MM.1S (cell line): ENCODE measurements around the gene ERVMER34-1.

Experiments
- CTCF ChIP-seq: fragments of 300-600 bp; sonication (generic); IDR thresholded peaks from 2 replicates; pipeline ENCODE4 v1.5.1; 2016; ENCODE audit warnings: antibody characterized with exemption, low read length, mixed read lengths
- EZH2 ChIP-seq: fragments of 300-600 bp; sonication (generic); optimal IDR thresholded peaks from 2 replicates; pipeline ENCODE3; 2017; ENCODE audit warnings: low read depth, mild to moderate bottlenecking, antibody characterized with exemption, low read length, mixed read lengths
- EZH2phosphoT487 ChIP-seq: fragments of 300-600 bp; sonication (generic); IDR thresholded peaks from 2 replicates; pipeline ENCODE4 v1.6.1; 2018; ENCODE audit warnings: antibody characterized with exemption, low read length

- TF ChIP-seq CTCF = no peak
- no peak for TF ChIP-seq EZH2
- no peak for TF ChIP-seq EZH2phosphoT487
These were observed 46.6 kb downstream of the ERVMER34-1 start for GRCh38 chr4:52704661-52705060.
